ENCODE data around the gene OR12D3.
"Not testable (repeated sequence)": the region's sequence is repeated elsewhere in the genome, so short reads cannot be mapped to it uniquely, and the experiment has no call there.

The OR12D3 gene, protein sequence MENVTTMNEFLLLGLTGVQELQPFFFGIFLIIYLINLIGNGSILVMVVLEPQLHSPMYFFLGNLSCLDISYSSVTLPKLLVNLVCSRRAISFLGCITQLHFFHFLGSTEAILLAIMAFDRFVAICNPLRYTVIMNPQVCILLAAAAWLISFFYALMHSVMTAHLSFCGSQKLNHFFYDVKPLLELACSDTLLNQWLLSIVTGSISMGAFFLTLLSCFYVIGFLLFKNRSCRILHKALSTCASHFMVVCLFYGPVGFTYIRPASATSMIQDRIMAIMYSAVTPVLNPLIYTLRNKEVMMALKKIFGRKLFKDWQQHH

GRCh38 chr6:29375191-29375590, at the start of gene OR12D3:
Gene OR12D3, minus strand, starts transcription at chr6:29375291. Its CDS starts 4 bp downstream, at chr6:29375287.
- DNase-seq (ENCODE audit: low read depth) = no peak

DNA sequence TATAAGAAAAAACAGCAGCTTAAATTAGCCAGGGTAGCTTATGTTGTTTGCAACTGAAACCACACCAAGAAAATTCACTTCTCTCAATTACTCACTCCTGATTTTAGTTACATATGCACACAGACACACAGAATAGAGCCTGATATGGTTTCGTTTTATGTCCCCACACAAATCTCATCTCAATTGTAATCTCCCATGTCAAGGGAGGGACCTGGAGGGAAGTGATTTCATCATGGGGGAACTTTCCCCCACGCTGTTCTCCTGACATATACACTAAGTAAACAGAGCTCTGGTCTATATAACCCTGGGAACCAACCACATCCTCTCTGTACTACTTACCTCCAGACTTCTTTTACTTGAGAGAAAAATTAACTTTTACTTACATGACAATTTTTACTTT, 49.5 kb upstream of the OR12D3 start:
- no peak for DNase-seq (ENCODE audit: low read depth)

GRCh38 chr6:29424168-29424567, 49.1 kb upstream of the OR12D3 start:
- no peak for DNase-seq (ENCODE audit: low read depth)

DNA sequence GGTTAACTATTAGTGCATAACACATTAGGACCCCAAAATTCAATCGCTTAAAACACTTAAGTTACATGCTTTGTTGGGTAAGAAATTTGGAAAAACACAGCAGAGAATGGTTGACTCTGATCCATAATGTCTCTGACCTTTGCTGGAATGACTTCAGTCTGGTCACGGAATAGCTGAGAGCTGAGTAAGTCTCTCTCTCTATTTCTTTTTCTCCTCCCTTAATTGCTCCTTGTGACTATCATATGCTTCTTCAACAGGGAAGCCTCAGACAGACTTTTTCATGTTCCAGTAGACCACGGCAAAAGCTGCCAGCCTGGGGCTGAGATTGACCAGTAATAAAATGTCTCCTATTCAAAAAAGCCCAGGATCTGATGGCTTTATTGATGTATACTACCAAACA, 44.4 kb upstream of the OR12D3 start:
- no peak for DNase-seq (ENCODE audit: low read depth)

GRCh38 chr6:29414588-29414987, 39.5 kb upstream of the OR12D3 start, which contains the start of gene OR12D1:
Gene OR12D1, plus strand, starts transcription at chr6:29414928.
- DNase-seq (ENCODE audit: low read depth) = no peak

- DNase-seq (ENCODE audit: low read depth) = no peak
Measured at GRCh38 chr6:29403801-29404200, 28.7 kb upstream of the OR12D3 start.

DNA sequence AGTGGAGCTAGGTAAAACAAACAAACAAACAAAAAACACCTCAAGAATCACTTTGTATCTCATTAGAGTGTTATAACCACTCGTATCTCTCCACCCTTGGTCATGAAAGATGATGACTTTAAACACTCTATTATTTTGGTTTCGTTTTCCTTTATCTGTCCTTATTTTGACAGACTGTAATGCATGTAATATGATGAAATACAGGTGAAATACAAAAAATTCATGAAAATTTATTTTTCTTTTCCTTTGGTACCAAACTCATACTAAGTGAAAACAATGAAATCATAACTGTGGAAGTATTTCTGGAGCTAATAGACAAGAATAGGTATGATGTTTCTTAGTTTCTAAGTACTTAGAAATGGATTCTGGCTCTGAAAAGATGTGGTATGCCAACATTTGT, 24.4 kb upstream of the OR12D3 start:
- no peak for DNase-seq (ENCODE audit: low read depth)

DNA sequence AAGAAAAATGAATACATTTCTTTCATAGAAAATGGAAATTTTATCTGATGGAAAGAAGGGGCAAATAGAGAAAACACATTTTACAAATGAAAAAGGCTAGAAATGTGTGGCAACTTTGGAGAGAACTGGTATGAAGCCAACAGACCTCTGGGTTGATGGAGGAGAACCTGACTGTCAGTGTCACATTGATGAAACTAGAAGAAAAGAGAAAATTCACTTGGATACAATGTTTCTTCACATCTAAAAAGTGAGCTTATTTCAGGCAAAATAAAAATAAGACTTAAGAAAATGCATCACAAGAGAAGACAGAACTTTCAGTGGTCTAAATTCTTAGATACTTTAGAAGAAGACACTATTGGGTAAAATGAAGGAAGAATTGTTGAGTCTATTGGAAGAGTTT, 20.2 kb upstream of the OR12D3 start, which contains the start of gene OR12D2:
TSS of gene OR12D2 (plus strand) at position 301 of the 400 bp plus-strand sequence. CDS start 1,069 bp downstream, outside the sequence.
- no peak for DNase-seq (ENCODE audit: low read depth)

- DNase-seq (ENCODE audit: low read depth) = no peak
Measured at GRCh38 chr6:29388533-29388932, 13.4 kb upstream of the OR12D3 start.

DNA sequence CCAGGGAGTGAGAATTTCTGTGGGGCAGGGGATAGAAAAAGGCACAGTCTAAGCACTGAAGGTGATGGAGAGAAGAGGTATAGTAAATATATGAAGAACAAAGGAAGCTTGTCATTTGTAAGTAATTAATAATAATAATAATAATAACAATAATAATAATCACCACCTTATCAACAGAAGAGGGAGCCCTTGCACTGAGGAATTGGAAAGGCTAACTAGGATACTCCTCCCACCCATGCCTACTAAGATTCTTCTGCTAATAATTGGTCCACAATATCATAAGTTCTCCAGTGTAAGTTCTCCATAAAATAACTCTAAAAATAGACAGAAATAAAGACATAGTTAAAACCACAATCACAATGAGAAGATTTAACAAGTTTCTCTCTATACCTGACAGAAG, 912 bp upstream of the OR12D3 start:
- DNase-seq (ENCODE audit: low read depth) = no peak

DNA sequence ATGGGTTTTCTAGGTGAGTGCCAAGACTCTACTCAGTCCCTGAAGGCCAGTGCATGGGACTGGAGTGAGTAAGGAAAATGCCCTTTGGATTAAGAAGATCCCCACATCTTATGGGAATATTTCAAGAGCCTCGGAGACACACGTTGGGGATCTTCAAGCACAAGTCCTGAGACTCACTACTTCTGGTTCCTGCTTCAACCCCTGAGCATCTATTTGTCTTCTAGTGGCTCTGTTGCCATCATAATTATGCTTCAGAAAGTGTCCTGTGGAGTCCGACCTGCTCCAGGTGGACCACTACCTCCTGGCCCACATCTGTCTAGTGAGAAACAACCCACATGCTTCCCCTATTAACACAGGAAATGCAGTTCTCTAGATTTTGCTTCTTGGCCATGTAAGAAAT, 6.3 kb downstream of the OR12D3 start, which contains the start of gene OR5V1:
TSS of gene OR5V1 (minus strand) at position 101 of the 400 bp plus-strand sequence. CDS start 12,670 bp downstream, outside the sequence.
- DNase-seq (ENCODE audit: low read depth) = no peak

- DNase-seq (ENCODE audit: low read depth) = no peak
Measured at GRCh38 chr6:29355603-29356002, 19.5 kb downstream of the OR12D3 start.

DNA sequence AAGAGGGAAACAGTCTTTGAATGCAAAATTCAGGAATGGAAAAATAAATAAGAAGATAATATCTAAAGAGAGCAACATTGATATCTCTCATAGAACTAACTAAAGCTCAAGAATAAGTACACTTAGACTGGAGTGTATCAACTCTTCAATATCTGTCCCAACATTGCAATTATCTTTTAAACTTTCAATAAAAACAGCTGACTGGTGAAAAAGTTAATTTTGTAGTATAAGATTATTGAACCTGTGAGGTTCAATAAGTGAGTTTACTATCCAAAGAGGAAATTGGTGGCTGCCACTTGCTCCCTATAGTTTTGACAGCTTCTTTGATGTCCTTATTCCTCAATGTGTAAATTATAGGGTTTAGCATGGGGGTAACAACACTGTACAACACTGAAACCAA, 20.1 kb downstream of the OR12D3 start:
- DNase-seq (ENCODE audit: low read depth) = no peak

DNA sequence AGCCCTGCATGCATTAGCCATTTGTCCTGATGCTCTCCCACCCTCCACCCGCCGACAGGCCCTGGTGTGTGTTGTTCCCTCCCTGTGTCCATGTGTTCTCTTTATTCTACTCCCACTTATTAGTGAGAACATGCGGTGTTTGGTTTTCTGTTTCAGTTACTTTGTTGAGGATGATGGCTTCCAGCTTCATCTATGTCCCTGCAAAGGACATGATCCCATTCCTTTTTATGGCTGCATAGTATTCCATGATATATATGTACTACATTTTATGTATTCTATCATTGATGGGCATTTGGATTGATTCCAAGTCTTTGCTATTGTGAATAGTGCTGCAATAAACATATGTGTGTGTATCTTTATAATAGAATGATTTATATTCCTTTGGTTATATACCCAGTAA, 25.7 kb downstream of the OR12D3 start:
- not testable (repeated sequence) for DNase-seq (ENCODE audit: low read depth)

DNA sequence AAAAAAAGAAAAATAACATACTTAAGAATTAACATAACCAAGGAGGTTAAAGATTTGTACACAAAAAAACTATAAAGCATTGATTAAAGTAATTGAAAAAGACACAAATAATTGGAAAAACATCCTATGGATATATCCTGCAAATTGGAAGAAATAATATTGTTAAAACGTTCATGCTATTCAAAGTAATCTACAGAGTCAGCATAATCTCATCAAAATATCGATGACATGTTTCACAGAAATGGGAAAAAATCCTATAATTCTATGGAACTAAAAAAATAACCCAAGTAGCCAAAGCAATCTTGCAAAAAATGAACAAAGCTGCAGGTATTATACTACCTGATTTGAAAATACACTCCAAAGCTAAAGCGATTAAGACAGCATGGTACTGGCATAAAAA, 29.7 kb downstream of the OR12D3 start:
- no peak for DNase-seq (ENCODE audit: low read depth)

DNA sequence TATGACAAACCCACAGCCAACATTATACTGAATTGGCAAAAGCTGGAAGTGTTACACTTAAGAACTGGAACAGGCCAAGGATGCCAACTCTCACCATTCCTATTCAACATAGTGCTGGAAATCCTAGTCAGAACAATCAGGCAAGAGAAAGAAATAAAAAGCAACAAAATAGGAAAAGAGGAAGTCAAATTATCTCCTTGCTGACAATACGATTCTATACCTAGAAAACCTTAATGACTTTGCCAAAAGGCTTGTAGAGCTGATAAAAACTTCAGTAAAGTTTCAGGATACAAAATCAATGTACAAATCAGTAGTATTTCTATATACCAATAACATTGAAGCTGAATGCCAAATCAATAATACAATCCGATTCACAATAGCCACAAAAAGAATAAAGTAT, 38.8 kb downstream of the OR12D3 start:
- no peak for DNase-seq (ENCODE audit: low read depth)

DNA sequence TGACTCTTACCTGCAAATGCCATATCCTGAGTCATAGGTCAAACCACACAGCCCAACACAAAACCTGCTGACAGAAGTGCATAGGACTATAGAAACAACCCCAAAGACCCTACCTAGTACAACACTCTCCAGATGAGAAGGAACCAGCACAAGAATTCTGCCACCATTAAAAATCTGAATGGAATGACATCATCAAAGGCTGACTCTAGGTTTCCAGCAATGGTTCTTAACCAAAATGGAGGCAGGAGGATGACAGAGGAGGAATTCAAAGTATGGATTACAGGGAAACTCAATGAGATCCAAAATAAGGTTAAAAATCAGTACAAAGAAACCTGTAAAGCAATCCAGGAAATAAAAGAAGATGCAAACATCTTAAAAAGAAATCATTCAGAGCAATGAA, 42.4 kb downstream of the OR12D3 start:
- DNase-seq (ENCODE audit: low read depth) = no peak

GRCh38 chr6:29325777-29326176, 49.3 kb downstream of the OR12D3 start:
- no peak for DNase-seq (ENCODE audit: low read depth)

Measured in T-helper 22 cell (primary cell).